ENCODE measurements around the gene REPS2. TPM values are rescaled to one million over a fixed set of nuclear protein-coding genes. Genes with fewer than 3 reads are reported as not detected.

Gene REPS2
- total and polyA plus RNA-seq, 9 of the 15 experiments (the other 6 are each of a cell fraction or from before 2014, with no cell fraction given) = 0.01 to 0.07 (median 0.01) TPM; not detected in 3

DNA sequence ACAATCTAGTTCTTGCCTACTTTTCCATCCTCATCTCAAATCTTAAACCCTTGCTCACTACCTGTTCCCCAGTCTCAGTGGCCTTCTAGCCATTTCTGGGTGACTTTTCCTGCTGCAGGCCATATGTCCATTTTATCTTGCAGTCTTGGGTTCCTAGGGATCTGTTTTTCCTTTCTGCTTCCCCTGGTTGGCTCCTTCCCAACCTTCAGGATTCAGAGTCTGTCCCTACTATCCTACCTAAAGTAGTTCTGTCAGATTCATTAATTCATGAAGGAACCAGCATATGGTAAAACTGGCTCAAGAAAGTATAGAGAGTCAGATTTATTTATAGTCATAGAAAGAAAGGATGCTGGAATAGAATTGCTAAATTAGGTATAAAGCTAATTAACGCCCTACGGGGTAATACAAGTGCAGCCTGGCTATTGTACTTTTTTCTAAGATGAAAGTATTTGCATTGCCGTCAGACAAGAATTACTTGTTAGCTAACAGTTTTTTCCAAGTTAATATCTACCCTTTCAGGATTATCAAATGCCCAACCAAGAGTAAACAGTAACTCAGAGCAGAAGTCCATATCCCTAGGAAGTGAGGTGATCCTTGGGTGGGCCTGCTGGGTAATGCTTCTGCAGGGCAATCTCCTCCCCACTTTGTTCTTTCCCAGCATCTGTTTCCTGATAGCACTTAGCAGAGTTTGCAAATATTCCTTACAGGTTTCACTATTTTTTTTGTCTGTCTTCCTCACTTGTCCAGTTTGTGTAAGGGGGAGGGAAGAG lies 63.6 kb downstream of the REPS2 start:
- ChIA-PET CTCF (ENCODE audit: low intra/inter-chr PET ratio) (no interaction called here), POLR2A (no interaction called here)
- H3K9me3 ChIP-seq (replicated peaks; ENCODE audit: control insufficient read depth, insufficient read depth, low read depth, low read length) = no peaks in the 10 kb centered on the region
- no TSS peak for BruUV-seq (replicated peaks)
- H3K27ac ChIP-seq (ENCODE audit: extremely low read depth, low read depth, low read length) = no peak overlapping the region
- in situ Hi-C loops (cut with MboI) (no loop called here), intact Hi-C loops (cut with micrococcal nuclease) (loop anchor here (5.0 kb wide), 1 partner anchor 37 kb away; no protein-coding TSS in a partner anchor)
- H3K27me3 ChIP-seq (ENCODE audit: control insufficient read depth in 2 of 2, insufficient read depth in 2 of 2, low read length in 2 of 2) = peaks cover 0 to 4% of the 10 kb centered on the region in 2 experiments; a peak in 2 of 5 replicates
- no peak overlapping the region for H3K9ac ChIP-seq (ENCODE audit: insufficient read depth in 1 of 2, low read depth in 2 of 2, low read length in 2 of 2)
- no peak overlapping the region for H3K4me2 ChIP-seq (ENCODE audit: insufficient read depth, low read length)
- no peaks in the 10 kb centered on the region for H3K79me2 ChIP-seq (ENCODE audit: control insufficient read depth, insufficient read depth, low read length)
- WGBS (ENCODE audit: insufficient coverage, low coverage, missing lambda C conversion rate) = 3% methylated on average over 3 of the region's 3 CpGs
- TF ChIP-seq, protein P1, sequence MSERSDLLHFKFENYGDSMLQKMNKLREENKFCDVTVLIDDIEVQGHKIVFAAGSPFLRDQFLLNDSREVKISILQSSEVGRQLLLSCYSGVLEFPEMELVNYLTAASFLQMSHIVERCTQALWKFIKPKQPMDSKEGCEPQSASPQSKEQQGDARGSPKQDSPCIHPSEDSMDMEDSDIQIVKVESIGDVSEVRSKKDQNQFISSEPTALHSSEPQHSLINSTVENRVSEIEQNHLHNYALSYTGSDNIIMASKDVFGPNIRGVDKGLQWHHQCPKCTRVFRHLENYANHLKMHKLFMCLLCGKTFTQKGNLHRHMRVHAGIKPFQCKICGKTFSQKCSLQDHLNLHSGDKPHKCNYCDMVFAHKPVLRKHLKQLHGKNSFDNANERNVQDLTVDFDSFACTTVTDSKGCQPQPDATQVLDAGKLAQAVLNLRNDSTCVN (CRISPR knock-in tag; IDR thresholded peaks at IDR 0.05) = no peak
- TF ChIP-seq BRD9 (IDR thresholded peaks at IDR 0.05; ENCODE audit: low read depth, partially characterized antibody) (no peak), ZFPM2 (CRISPR knock-in tag; IDR thresholded peaks at IDR 0.05) (no peak), SUPT5H (IDR thresholded peaks at IDR 0.05) (no peak), SRSF3 (IDR thresholded peaks at IDR 0.05; ENCODE audit: insufficient read depth, low read length) (no peak), BRF1 (IDR thresholded peaks at IDR 0.05; ENCODE audit: borderline replicate concordance, extremely low read depth, insufficient read length) (no peak), NFYB (IDR thresholded peaks at IDR 0.05; ENCODE audit: extremely low read depth, insufficient read length) (no peak), GTF2A2 (tag; IDR thresholded peaks at IDR 0.05) (no peak)
- H3K9me1 ChIP-seq (ENCODE audit: control insufficient read depth, insufficient read depth, low read length) = no peaks in the 10 kb centered on the region
- no peaks in the 10 kb centered on the region for H3K4me1 ChIP-seq (replicated peaks in 1 of 2; ENCODE audit: control insufficient read depth in 2 of 2, insufficient read depth in 2 of 2, low read length in 2 of 2)
- H3K4me3 ChIP-seq = no peak overlapping the region
- no peaks in the 10 kb centered on the region for H3K36me3 ChIP-seq (ENCODE audit: control insufficient read depth, insufficient read depth, low read length)
- H4K20me1 ChIP-seq (replicated peaks; ENCODE audit: control insufficient read depth, insufficient read depth, low read length) = no peaks in the 10 kb centered on the region
- no peak overlapping the region for H2AFZ ChIP-seq (ENCODE audit: low read depth, low read length)
- FAIRE-seq (no peak), ATAC-seq (no peak), DNase-seq (ENCODE audit: extremely low read depth in 1 of 4, low spot score in 3 of 4) (no peak)
